Fibroblast of the conjunctiva (primary cell): Measurements from ENCODE around the gene HNRNPR.
A peak's percentile ranks its signal among the peaks of the same experiment; 100 is the strongest.
"Not testable (repeated sequence)": the region's sequence is repeated elsewhere in the genome, so short reads cannot be mapped to it uniquely, and the experiment has no call there.

Experiments
- DNase-seq: peaks from one replicate; pipeline ENCODE4 v3.0.0-alpha.2; 2010; ENCODE audit warnings: low read depth

The HNRNPR gene

GRCh38 chr1:23344111-23344986 is at the start of gene HNRNPR:
Gene HNRNPR (minus strand): TSS chr1:23344284. CDS start chr1:23341008, 3,276 bp downstream.
- peak; percentile 100 for DNase-seq

GRCh38 chr1:23393706-23394105 is 49.6 kb upstream of the HNRNPR start:
- peak; percentile 43 for DNase-seq

DNA sequence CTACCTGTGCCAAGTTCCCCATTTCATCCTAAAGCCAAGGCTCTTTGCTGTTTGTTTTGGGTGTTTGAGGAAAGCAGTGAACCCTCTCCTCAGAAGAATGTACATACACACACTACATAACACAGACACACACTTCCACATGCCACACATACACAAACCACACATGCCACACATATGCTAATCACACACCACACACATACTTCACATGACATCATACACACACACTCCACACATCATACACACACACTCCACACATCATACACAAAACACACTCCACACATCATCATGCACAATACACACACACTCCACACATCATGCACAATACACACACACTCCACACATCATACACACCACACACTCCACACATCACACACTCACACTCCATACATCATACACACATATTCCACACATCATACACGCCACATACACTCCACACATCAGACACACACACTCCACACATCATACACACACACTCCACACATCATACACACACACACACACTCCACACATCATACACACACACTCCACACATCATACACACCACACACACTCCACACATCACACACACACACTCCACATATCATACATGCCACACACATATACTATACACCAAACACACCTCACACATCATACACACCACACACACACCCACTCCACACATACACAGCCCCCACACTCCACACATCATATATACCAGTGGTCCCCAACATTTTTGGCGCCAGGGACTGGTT is 48.2 kb upstream of the HNRNPR start:
- no peak for DNase-seq

GRCh38 chr1:23389837-23390321 is 45.8 kb upstream of the HNRNPR start:
- no peak for DNase-seq

- no peak for DNase-seq
These were observed 43.4 kb upstream of the HNRNPR start for GRCh38 chr1:23387494-23387893.

GRCh38 chr1:23385119-23385621 is 41.1 kb upstream of the HNRNPR start:
- no peak for DNase-seq

GRCh38 chr1:23384312-23385058 is 40.4 kb upstream of the HNRNPR start:
- no peak for DNase-seq

- DNase-seq, result no peak
These were observed 39.7 kb upstream of the HNRNPR start for GRCh38 chr1:23383577-23384311.

DNA sequence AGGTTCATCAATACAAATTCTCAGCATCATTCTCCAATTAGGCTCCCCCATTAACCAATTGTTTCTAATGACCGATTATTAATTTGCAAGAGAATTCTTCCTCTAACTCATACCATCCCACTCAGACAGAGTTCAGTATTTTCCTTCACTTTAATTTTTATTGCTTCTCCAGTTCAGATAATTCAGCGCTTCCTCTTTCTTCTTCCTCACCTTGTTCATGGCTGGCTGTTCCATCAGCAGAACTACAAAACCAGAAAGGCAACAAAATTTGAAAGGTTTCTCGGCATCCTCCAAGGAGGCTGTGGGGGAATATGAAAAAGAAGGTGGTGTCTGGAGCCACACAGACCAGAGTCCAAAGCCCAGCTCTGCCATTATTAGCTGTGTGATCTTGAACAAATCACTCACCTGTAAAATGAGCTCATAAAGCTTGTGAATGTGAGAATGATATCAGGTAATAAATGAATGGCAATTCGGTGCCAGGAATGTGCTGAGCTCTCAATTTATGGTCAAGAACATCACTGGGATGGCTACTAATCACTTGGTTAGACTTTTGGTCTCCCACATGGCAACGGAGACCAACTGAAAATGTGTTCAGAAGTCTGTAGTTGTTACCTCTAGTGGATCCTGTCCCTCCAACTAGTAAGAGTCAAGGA is 37.3 kb upstream of the HNRNPR start:
- no peak for DNase-seq

DNA sequence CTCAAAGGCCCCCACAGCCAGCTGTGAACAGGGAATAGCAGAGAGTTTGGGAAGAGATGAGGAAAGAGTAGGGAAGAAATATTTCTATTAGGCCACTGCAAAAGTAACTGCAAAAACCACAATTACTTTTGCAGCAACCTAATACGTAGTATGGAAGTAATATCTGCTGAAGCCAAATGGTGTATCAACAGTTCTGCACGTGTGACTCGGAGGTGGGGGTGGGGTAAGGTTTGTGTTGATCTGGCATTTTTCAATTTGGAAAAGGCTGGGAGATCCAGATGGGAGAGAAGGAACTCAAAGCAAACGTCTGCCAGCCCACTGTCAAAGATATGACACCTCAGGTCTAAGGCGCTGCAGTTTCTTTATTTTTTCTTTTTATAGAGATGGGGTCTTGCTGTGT is 36.6 kb upstream of the HNRNPR start:
- no peak for DNase-seq

DNA sequence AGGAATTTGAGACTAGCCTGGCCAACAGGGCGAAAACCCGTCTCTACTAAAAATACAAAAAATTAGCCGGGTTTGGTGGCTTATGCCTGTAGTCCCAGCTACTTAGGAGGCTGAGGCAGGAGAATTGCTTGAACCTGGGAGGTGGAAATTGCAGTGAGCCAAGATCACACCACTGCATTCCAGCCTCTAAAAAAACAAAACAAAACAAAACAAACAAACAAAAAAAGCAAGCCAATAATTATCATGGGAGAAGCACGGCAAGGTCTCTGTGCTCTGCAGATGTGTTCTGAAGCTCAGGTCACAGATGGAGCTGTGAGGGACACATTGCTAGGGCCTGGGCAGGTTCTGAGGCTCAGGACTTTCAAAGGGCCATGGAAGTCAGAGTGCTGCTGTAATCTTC is 36.2 kb upstream of the HNRNPR start:
- DNase-seq, result not testable (repeated sequence)

- peak; percentile 41 for DNase-seq
These were observed 33.1 kb upstream of the HNRNPR start for GRCh38 chr1:23376890-23377811.

- DNase-seq, result not testable (repeated sequence)
These were observed 30.1 kb upstream of the HNRNPR start for GRCh38 chr1:23374079-23374735.

- no peak for DNase-seq
These were observed 28.1 kb upstream of the HNRNPR start for GRCh38 chr1:23371987-23372880.

GRCh38 chr1:23370709-23371584 is 26.9 kb upstream of the HNRNPR start:
- DNase-seq, result peak; percentile 30

DNA sequence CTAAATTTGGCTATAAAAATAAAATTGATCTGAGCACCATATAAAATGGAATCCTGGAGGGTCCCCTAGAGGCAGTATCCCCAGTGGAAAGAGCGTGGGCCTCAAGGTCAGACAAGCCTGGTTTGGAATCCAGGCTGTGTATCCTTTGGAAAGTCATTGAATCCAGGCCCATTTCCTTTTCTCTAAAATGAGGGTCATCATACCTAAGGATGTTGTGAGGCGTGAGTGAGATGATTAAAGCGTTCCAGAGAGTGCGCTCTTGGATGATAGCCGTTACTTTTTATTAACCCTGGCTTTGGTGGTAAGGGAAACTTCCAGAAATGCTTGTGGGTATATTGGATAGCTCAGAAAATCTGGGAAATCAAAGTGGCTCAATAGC is 26.2 kb upstream of the HNRNPR start:
- no peak for DNase-seq

GRCh38 chr1:23369335-23370013 is 25.4 kb upstream of the HNRNPR start, which contains the start of gene ZNF436:
Gene ZNF436 (minus strand): TSS chr1:23369836. CDS start chr1:23368005, 1,831 bp downstream.
- DNase-seq, result peak; percentile 80
